NCI-H748 (cell line): ENCODE results near the gene CBR4.
"Not testable (repeated sequence)": the region's sequence is repeated elsewhere in the genome, so short reads cannot be mapped to it uniquely, and the experiment has no call there.

Experiments
- DNase-seq: peaks from one replicate; lab custom pipeline; 2025; ENCODE audit not compliant: unreplicated experiment; lab: John Stamatoyannopoulos, UW

CBR4 gene

DNA sequence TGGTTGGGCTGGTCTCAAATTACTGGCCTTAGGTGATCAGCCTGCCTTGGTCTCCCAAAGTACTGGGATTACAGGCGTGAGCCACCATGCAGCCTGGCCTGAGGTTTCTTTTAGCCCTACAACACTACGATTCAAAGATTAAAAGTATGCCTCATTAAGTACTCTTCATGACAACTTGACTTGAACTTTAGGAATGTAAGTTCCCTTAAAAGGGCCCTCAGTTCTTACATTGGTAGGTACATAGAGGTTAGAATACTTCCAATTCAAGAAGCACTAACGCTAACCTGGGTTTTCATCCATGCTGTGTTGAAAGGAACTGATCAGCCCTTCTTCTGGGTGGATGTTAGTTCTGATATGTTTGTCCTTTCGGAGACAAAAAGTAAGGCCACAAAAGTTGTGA lies 15.1 kb downstream of the CBR4 start:
- no peak for DNase-seq

DNA sequence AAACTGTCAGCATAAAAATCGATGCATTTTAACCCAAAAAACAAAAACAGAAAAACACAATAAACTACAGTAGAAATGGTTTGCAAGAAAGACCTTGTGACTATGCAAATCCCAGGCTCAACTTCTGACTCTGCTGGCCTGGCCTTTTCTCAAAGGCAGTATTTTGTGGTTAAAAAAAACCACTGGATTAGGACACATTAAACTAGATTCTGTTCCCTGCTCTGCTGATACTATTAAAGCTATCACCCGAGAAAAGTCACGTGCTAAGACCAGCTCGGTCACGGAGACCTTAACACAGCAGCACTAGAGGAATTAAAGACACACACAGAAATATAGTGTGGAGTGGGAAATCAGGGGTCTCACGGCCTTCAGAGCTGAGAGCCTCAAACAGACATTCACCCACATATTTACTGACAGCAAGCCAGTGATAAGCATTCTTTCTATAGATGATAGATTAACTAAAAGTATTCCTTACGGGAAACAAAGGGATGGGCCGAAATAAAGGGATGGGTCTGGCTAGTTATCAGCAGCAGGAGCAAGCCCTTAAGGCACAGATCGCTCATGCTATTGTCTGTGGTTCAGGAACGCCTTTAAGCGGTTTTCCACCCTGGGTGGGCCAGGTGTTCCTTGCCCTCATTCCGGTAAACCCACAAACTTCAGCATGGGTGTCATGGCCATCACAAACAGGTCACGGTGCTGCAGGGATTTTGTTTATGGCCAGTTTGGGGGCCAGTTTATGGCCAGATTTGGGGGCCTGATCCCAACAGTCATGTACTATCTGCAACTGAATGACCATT lies 16.1 kb downstream of the CBR4 start:
- no peak for DNase-seq

DNA sequence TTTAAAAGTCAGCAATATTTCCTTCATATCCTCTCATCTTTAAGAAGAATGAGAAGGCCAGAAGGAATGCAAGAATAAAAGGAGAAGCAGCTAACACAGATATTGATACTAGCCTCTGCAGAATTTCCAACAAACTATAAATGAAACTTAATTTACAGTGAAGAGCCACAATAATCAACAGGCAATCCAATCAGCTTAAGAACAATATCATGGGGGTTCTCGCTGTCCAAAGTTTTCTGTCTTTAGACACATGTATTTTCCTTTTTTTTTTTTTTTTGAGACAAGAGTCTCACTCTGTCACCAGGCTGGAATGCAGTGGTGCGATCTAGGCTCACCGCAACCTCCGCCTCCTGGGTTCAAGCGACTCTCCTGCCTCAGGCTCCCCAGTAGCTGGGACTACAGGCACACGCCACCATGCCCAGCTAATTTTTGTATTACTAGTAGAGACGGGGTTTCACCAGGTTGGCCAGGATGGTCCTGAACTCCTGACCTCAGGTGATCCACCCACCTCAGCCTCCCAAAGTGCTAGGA lies 17.0 kb downstream of the CBR4 start:
- not testable (repeated sequence) for DNase-seq

DNA sequence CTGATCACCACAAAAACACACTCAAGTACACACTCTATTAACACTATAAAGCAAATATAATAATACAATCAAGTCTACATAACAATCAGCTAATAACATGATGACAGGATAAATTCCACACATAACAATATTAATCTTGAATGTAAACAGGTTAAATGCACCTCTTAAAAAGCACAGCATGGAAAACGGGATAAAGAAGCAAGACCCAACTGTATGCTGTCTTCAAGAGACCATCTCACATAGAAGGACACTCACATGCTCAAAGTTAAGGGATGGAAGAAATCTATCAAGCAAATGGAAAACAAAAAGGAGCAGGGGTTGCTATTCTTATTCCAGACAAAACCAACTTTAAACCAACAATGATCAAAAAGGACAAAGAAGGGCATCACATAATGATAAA lies 28.1 kb downstream of the CBR4 start:
- no peak for DNase-seq

DNA sequence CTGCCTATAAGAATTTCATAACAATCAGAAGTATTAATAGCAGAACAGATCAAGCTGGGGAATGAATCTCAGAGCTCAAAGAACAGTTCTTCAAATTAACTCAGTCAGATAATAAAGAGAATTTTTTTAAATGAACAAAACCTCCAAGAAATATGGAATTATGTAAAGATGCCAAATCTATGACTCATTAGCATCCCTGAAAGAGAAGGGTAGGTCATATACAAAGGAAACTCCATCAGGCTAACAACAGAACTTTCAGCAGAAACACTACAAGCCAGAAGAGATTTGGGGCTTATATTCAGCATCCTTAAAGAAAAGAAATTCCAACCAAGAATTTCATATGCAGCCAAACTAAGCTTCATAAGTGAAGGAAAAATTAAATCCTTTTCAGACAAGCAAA lies 28.6 kb downstream of the CBR4 start:
- no peak for DNase-seq

DNA sequence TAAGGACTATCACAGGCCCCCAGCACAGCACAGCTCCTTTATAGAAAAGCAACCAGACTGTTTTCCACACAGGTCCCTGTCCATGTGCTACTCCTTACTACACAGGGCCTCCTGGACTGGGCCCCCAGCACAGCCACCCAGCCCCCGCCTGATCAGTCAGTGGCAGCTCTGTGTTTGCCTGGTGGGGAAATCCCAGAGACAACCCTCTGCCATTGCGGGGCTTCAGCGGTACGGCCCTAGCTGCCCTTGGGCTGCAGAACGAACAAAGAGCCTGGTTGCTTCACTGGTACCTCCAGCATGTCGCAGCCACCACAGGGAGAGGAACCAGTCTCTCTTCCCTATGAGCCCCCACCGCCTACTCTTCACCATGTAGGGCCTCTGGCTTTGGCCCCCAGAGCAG lies 30.7 kb downstream of the CBR4 start:
- no peak for DNase-seq

DNA sequence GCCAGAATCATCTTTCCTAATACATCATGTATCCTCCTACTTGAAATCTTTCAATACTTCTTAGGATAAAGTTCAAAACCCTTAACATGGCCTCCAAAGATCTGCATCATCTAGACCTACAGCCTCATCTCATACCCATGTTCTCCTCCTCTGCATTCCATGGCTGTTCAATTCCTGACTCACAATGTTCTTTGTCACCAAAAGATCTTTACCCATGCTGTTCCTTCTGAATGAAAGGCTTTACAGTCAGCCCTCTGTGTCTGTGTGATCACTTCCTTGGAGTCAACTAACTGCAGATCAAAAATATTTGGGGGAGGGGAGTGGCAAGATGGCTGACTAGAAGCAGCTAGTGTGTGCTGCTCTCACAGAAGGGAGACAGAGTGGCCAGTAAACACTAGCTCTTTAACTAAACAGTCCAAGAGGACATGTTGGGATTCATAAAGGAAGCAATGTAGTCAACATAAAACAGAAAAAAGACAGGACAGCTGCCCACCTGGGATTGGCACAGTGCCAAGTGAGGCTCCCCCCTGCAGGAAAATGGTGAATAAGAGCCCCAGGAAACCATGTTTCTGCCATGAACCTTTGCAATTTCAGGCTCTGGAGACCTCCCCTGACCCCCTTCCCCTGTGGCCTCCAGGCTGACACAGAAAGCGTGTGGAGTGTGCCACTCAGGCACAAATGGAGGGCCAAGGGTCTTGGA lies 31.9 kb downstream of the CBR4 start:
- peak; percentile 39 for DNase-seq

DNA sequence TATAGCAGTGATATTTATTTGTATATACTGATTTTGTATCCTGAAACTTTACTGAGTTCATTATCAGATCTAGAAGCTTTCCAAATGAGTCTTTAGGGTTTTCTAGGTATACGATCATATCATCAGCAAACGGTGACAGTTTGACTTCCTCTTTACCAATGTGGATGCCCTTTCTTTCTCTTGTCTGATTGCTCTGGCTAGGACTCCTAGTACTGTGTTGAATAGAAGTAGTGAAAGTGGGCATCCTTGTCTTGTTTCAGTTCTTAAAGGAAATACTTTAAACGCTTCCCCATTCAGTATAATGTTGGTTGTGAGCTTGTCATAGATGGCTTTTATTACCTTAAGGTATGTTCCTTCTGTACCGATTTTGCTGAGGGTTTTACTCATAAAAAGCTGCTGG lies 37.5 kb downstream of the CBR4 start:
- DNase-seq: no peak

DNA sequence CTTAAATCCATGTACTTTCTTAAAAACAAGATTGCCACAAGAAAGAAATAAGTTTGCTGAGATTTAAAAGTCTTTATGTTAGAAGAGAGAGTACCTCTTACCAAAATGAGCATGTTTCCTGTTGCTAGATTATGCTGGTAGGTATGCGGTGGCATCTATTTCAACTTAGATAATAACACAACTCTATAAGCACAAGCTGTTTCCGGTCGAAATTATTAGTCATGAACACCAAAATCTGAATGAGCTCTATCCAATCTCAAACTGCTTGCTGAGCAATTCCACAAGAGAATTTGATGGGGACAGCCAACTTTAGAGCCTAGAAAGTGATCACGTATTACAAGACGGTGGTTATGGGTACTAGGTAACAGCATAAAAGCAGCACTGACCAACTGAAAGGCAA lies 49.3 kb downstream of the CBR4 start:
- DNase-seq: no peak

DNA sequence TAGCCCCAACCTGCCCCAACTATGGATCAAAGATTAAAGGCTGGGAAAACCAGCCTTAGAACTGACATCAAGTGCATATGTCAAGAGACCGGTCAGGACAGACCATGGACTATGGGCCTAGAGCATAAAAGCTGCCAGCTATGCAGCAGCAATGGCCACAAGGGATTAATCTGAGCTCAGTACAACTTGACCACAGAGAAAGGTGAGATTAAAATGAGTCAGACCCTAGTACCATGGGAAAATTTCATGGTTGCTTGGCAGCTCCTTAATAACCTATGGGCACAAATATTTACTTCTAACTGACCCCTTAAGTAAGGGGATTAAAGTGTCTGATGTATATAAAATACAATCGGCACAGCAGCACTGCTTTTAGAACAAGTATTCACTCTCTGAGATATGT lies 54.4 kb downstream of the CBR4 start:
- no peak for DNase-seq

DNA sequence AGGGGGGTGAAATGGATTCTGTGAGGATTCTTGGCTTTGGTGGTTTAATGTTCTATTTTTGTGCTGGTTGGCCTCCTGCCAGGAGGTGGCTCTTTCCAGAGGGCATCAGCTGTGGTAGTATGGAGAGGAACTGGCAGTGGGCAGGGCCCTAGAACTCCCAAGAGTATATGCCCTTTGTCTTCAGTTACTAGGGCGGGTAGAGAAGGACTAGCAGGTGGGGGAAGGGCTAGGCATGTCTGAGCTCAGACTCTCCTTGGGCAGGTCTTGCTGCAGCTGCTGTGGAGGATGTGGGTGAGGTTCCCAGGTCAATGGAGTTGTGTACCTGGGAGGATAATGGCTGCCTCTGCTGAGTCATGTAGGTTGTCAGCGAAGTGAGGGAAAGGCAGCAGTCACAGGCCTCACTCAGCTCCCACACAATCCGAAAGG lies 57.2 kb downstream of the CBR4 start:
- peak; percentile 23 for DNase-seq

DNA sequence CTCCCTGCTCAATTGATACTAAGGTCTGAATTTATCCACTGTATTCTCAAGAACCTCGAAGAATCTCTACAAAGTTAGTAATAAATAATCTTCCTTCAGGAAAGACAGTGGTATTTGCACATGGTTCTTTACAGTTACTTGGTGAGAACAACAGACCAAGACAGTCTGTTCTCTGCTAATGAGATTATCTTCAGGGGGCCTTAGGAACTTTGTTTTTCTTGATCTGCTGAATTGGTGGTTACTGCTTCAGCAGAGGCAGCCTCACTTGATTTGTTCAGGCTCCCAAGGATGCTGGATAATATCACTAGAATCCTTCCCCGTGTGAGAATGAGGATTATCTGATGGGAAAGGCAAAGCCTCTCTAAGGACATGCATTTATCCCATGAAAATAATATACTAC lies 64.8 kb downstream of the CBR4 start:
- DNase-seq: no peak

DNA sequence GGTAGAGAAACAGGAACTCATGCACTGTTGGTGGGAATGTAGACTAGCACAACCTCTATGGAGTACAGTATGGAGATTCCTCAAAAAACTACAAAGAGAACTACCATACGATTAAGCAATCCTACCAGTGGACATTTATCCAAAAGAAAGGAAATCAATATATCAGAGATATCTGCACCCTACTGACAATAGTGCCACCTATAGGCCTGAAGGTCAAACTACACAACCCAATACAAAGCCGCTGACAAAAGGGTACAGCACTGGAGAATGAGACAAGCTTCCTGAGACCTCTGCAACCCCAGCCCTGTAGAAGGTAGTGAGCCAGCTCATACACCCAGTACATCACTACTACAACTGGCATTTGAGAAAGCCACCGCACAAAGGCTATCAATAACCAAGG lies 67.1 kb downstream of the CBR4 start:
- no peak for DNase-seq
